Vein endothelial cell (primary cell): ENCODE results near the gene PRTG. TPM values are rescaled to one million over a fixed set of nuclear protein-coding genes. Genes with fewer than 3 reads are reported as not detected.

Source experiments
- small RNA-seq: library from RNA; depleted of rRNA; stranded (forward); fragments of <200 nt; gene quantifications from one replicate; pipeline ENCODE3, GENCODE V24; 2012
- total RNA-seq: library from RNA; depleted of rRNA; stranded (reverse); fragments of >200 nt; gene quantifications from 2 replicates; pipeline ENCODE4 v1.2.3, GENCODE V29; 2012

PRTG gene
- total RNA-seq: 2.3 and 5.3 TPM in 2 replicates

DNA sequence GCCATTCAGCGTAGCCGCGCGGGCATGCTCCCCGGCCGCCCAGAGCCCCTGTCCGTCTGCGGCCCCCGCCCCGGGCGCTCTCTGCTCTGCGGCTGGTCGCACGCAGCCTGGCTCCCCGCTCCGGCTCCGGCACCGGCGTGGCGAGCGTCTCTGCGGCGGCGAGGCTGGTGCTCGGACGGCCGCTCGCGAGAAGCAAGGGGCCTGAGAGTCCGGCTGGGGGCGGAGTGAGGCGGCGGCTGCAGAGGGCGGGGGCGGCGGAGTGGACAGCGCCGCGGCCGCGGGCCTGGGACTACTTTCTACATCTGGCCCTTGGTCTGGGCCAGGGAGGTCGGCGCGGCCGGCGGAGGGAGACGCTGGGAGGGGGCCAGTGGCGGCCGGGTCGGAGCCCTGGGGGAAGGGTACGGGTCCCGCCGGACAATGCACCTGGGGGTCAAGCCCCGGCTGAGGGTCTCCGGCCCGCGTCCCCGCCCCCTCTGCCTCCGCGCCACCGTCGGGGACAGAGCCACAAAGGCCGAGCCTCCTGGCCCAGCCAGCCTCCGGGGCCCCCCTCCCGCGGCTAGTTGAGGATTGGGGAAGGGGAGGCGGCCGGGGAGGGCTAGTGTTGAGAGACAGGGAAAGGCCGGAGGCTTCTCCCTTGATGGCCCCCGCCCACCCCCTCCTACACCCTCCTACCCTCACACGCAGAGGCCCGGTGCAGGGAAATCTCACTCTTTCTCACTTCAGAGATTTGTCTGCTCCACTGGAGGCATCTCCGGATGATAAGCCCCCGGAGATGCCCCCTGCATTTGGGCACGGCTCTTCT is at the start of gene PRTG:
Gene PRTG, minus strand, starts transcription at position 226 of the 802 bp plus-strand sequence. Its CDS starts 221 bp downstream, at position 5.

GRCh38 chr15:55588070-55588814 is 154.7 kb downstream of the PRTG start, which contains the start of gene PYGO1:
TSS of gene PYGO1 (minus strand) at chr15:55588345. CDS start at chr15:55587883, 462 bp downstream.

Small RNA genes within 50 kb of the gene (small RNA-seq; reads per million reads assigned to genes)
- gene AC009997.1: not detected

Other genes starting within 250 kb of the PRTG start
- 3.2 and 3.6 TPM in 2 replicates for gene DNAAF4, start 234.9 kb downstream of the PRTG start, total RNA-seq
- 0.33 and 3.1 TPM in 2 replicates for gene PYGO1, start 154.8 kb downstream of the PRTG start, total RNA-seq